ENCODE results near the gene KCTD19.

The KCTD19 gene

GRCh38 chr16:67283039-67283825 is 43.3 kb downstream of the KCTD19 start:
- no peak for DNase-seq (ENCODE audit: low read depth in 2 of 2)

GRCh38 chr16:67282447-67282805 is 44.1 kb downstream of the KCTD19 start:
- no peak for DNase-seq (ENCODE audit: low read depth in 2 of 2)

GRCh38 chr16:67281536-67282446 is 44.8 kb downstream of the KCTD19 start:
- DNase-seq (ENCODE audit: low read depth in 2 of 2) = no peak

GRCh38 chr16:67280090-67281015 is 46.2 kb downstream of the KCTD19 start:
- DNase-seq (ENCODE audit: low read depth in 2 of 2) = no peak

GRCh38 chr16:67279296-67280089 is 47.0 kb downstream of the KCTD19 start, which contains the start of gene PLEKHG4:
Gene PLEKHG4, plus strand, starts transcription at chr16:67279532. Its CDS starts 513 bp downstream, at chr16:67280045.
- DNase-seq (ENCODE audit: low read depth in 2 of 2) = peak; percentile 63 to 70

DNA sequence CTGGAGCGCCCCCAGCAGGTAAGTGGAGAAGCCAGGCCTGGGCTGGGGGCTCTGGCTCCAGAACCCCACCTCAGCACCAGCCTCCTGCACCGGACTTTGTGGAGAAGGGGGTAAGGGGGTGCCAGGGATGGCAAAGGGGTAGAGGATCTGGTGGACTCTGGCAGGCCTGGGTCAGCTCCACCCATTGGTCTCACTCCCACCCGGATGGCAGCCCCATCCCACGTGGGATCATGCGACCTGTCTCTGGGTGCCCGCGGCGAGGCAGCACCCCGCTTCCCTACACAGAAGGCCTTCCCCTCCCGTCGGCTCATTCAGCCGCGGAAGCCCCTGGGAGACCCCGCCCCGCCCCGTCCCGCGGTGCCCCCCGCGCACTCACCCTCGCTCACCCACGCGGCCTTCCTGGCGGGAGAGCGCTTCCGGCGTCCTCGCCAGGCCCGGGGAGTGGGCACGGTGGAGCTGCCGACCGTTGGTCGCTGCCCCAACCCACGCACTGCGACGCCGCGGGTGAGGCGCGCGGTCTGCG is 47.7 kb downstream of the KCTD19 start:
- DNase-seq (ENCODE audit: low read depth in 2 of 2) = peak; percentile 2 to 14

- no peak for DNase-seq (ENCODE audit: low read depth in 2 of 2)
Measured at GRCh38 chr16:67277999-67278772, 48.4 kb downstream of the KCTD19 start.

GRCh38 chr16:67277294-67277998 is 49.1 kb downstream of the KCTD19 start:
- DNase-seq (ENCODE audit: low read depth in 2 of 2) = no peak

DNA sequence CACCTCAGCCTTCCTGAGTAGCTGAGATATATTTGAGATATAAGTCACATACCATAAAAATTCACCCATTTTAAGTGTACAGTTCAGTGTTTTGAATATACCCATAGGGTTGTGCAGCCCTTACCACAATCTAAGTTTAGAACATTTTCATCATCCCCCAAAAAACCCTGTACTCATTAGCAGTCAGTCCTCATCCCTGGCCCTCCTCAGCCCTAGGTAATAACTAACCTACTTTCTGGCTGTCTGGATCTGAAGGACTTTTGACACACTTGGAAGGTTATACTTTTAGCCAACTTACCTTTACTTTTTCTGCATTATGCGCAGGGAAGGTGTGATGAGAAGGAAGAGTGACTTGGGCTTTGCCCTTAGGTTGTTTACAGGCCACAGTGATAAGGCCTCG is 51.2 kb downstream of the KCTD19 start:
- DNase-seq (ENCODE audit: low read depth in 2 of 2) = no peak

GRCh38 chr16:67271446-67271845 is 55.1 kb downstream of the KCTD19 start:
- no peak for DNase-seq (ENCODE audit: low read depth in 2 of 2)

DNA sequence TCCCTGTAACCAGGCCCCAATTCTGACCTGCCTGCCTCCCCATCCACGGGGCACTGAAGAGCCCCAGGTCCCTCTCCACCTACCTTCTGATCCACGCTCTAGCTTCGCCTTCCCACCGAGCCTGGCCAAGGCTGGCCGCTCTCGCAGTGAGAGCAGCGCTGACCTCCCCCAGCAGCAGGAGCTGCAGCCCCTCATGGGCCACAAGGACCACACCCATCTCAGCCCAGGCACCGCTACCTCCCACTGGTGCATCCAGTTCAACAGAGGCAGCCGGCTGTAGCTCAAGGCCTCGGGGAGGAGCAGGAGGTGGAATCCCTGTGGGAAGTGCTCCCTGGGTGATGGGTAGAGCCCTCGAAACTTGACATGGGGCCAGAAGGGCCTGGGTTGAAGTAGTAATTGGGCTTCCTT is 55.6 kb downstream of the KCTD19 start:
- DNase-seq (ENCODE audit: low read depth in 2 of 2) = no peak

- no peak for DNase-seq (ENCODE audit: low read depth in 2 of 2)
Measured at GRCh38 chr16:67269766-67270165, 56.8 kb downstream of the KCTD19 start.

DNA sequence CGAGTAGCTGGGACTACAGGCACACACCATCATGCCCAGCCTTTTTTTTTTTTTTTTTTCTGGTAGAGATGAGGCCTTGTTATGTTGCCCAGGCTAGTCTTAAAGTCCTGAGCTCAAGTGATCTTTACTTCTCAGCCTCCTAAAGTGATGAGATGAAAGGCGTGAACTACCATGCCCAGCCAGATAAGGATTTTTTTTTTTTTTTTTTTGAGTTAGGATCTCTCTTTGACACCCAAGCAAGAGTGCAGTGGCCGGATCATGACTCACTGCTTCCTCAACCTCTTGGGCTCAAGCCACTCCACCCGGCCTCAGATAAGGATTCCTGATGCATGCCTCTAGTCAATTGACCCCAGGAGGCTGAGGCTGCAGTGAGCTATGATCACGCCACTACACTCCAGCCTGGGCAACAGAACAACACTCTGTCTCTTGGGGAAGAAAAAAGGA is 58.4 kb downstream of the KCTD19 start:
- no peak for DNase-seq (ENCODE audit: low read depth in 2 of 2)

- DNase-seq (ENCODE audit: low read depth in 2 of 2) = no peak
Measured at GRCh38 chr16:67265834-67266233, 60.7 kb downstream of the KCTD19 start.

GRCh38 chr16:67264866-67265265 is 61.7 kb downstream of the KCTD19 start:
- no peak for DNase-seq (ENCODE audit: low read depth in 2 of 2)

GRCh38 chr16:67264277-67264676 is 62.3 kb downstream of the KCTD19 start:
- no peak for DNase-seq (ENCODE audit: low read depth in 2 of 2)

- no peak for DNase-seq (ENCODE audit: low read depth in 2 of 2)
Measured at GRCh38 chr16:67263201-67263600, 63.3 kb downstream of the KCTD19 start.

DNA sequence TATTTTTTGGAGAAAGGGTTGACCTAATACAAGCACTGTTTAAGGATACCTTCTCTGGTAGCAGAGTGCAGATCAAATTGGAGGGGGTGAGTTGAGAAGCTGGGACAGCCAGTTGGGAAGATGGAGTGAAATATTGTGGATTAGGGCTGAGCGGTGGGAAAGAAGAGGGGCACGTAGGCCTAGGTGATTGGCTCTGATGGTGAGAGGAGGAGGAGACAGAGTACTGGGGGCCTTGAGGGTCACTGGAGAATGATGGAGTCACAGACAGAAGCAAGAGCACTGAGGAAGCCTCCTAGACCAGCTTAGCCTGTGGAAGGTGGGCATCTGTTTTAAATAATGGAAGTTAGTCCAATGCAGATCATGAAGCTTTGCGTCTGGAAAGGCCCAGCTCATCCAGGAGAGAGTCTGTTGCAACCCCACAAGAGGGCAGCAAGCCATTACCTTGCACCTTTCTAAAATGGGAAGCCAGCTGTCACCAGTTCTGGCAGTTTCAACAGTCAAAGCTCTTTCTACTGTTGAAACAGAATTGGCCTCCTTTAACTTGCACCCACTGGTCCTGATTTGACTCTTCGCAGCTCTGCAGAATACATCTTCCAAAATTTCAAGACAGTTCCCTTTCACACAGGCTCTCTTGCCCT is 66.0 kb downstream of the KCTD19 start:
- DNase-seq (ENCODE audit: low read depth in 2 of 2) = no peak

DNA sequence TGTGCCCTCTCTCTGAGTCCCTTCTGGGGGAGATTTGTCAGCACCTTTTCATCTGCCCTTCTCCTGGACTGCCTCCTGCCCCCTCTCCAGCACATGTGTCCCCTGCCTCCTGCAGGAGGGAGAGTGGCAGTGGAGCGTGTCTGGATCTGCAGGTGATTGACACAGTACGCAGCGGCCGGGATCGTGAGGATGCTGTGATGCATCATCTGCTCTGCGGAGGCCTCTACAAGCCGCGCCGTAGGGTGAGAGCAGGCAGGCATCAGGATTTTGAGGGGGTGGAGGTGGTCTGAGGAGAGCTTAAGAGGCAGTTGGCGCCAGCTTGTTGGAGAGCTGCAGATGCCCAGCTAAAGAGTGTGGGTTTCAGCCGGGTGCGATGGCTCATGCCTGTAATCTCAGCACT is 66.8 kb downstream of the KCTD19 start:
- DNase-seq (ENCODE audit: low read depth in 2 of 2) = no peak

All from stimulated activated CD8-positive, alpha-beta memory T cell treated with anti-CD3 and anti-CD28 coated beads, Interleukin-2, amount 100 ng/mL, for 1 hour (primary cell).